Gastroesophageal sphincter (tissue), 4 donors: ENCODE results near the gene LRRTM4. TPM values are rescaled to one million over a fixed set of nuclear protein-coding genes. Genes with fewer than 3 reads are reported as not detected.
A peak's percentile ranks its signal among the peaks of the same experiment; 100 is the strongest.

Experiments
- ATAC-seq: fragments of 150-250 bp; one replicate; pipeline ENCODE4 v1.9.1; 2016; ENCODE audit warnings: mild to moderate bottlenecking, moderate library complexity
- H3K27ac ChIP-seq, 4 donors: fragments of 200-600 bp; sonication (generic) in 3 of 4; 1 replicate in 3 of 4; 2 replicates in 1 of 4; pipeline ENCODE4 v1.5.1; 2016 to 2019
- H3K27me3 ChIP-seq: fragments of 200-600 bp; sonication (generic); one replicate; pipeline ENCODE4 v1.5.1; 2019
- H3K36me3 ChIP-seq, 2 donors: fragments of 200-600 bp; sonication (generic); one replicate each; pipeline ENCODE4 v1.5.1; 2019; ENCODE audit warnings: control low read depth in 1 of 2
- H3K4me1 ChIP-seq, 3 donors: fragments of 200-600 bp; sonication (generic); 1 replicate in 2 of 3; 2 replicates in 1 of 3; pipeline ENCODE4 v1.5.1; 2016 to 2019; ENCODE audit warnings: control low read depth in 2 of 3
- H3K4me3 ChIP-seq, 2 donors: fragments of 200-600 bp; sonication (generic); one replicate each; pipeline ENCODE4 v1.5.1; 2019; ENCODE audit warnings: mild to moderate bottlenecking in 1 of 2, moderate library complexity in 1 of 2
- H3K9me3 ChIP-seq, 3 donors: fragments of 200-600 bp; sonication (generic); one replicate each; pipeline ENCODE4 v1.5.1; 2017 to 2019; ENCODE audit warnings: control low read depth in 2 of 3
- EP300 ChIP-seq: sonication (generic); formaldehyde crosslinking; IDR thresholded peaks from one replicate; pipeline ENCODE4 v1.6.1; 2017; ENCODE audit warnings: antibody characterized with exemption, mild to moderate bottlenecking
- POLR2A ChIP-seq, 2 donors: fragments of 450-650 bp; IDR thresholded peaks; one replicate each; pipeline ENCODE4 v1.6.1; 2017; ENCODE audit warnings: antibody characterized with exemption in 2 of 2, mild to moderate bottlenecking in 2 of 2, moderate library complexity in 1 of 2
- POLR2AphosphoS5 ChIP-seq: sonication (generic); formaldehyde crosslinking; IDR thresholded peaks from one replicate; pipeline ENCODE4 v1.6.1; 2017; ENCODE audit warnings: antibody characterized with exemption
- WGBS, 2 donors: methylation state at CpG; one replicate each; pipeline ENCODE4 v1.1.5; 2018; ENCODE audit warnings: low coverage in 1 of 2; 5-methylcytosine and 5-hydroxymethylcytosine counted together
- total RNA-seq, 4 donors: library from RNA; depleted of rRNA; stranded (reverse); fragments of >200 nt; gene quantifications; one replicate each; pipeline ENCODE4 v1.1.0, GENCODE V29; 2016
- TF ChIP-seq, protein P1 (sequence below), 4 experiments: fragments of 200-600 bp in 2 of 4; fragments of 450-650 bp in 2 of 4; sonication (generic) in 1 of 4; IDR thresholded peaks; one replicate each; pipeline ENCODE4 v1.5.1; 2017 to 2019; ENCODE audit warnings: antibody characterized with exemption in 4 of 4, mild to moderate bottlenecking in 2 of 4, moderate library complexity in 2 of 4

The LRRTM4 gene
- total RNA-seq, 4 donors from 2014 or later = 0.12 to 0.30 (median 0.27) TPM; not detected in 1

DNA sequence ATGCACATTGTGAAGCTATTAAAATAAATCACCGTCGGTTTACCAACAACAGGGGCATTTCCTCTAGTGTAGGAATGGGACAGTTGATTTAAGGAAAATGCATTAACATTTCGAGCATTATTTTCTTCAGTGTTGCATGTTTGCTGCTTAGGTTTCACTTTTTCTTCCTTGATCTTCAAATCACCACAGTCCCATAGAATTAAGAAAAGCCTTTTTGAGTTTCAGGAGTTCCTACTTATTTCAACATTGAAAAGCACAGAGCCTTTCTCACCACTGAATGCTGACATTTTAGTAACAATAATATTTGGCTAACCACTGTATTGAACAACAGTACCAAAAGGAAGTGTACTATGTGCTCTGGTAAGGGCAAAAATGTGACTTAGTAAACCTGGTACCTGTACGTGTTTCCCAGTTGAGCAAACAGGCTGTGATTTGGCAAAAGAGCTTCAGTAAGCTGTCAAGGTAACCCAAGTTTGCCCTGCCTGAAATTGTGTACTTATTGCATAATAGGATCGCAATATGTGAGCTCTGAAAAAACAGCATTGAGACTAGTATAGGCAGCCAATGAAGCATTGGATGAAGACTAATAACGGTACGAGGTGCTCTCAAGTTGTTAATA, 2.2 kb downstream of the LRRTM4 start:
- no peak for TF ChIP-seq POLR2A (IDR thresholded peaks at IDR 0.05)
- no peak for TF ChIP-seq EP300
- TF ChIP-seq, protein P1, sequence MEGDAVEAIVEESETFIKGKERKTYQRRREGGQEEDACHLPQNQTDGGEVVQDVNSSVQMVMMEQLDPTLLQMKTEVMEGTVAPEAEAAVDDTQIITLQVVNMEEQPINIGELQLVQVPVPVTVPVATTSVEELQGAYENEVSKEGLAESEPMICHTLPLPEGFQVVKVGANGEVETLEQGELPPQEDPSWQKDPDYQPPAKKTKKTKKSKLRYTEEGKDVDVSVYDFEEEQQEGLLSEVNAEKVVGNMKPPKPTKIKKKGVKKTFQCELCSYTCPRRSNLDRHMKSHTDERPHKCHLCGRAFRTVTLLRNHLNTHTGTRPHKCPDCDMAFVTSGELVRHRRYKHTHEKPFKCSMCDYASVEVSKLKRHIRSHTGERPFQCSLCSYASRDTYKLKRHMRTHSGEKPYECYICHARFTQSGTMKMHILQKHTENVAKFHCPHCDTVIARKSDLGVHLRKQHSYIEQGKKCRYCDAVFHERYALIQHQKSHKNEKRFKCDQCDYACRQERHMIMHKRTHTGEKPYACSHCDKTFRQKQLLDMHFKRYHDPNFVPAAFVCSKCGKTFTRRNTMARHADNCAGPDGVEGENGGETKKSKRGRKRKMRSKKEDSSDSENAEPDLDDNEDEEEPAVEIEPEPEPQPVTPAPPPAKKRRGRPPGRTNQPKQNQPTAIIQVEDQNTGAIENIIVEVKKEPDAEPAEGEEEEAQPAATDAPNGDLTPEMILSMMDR (IDR thresholded peaks at IDR 0.05) = no peak
- no peak for TF ChIP-seq POLR2AphosphoS5
- H3K27me3 ChIP-seq = peaks cover 22% of the 10 kb centered on the region
- H3K36me3 ChIP-seq = no peaks in the 10 kb centered on the region
- WGBS, 2 donors = 63 to 74% methylated on average over 5 to 7 of the region's 7 CpGs
- H3K4me3 ChIP-seq = peak overlapping the region in 1 of 2 donors; percentile 22
- no peaks in the 10 kb centered on the region for H3K4me1 ChIP-seq
- no peak for ATAC-seq
- H3K9me3 ChIP-seq = no peaks in the 10 kb centered on the region
- peak overlapping the region in 2 of 4 donors; percentile 18 to 19 for H3K27ac ChIP-seq

DNA sequence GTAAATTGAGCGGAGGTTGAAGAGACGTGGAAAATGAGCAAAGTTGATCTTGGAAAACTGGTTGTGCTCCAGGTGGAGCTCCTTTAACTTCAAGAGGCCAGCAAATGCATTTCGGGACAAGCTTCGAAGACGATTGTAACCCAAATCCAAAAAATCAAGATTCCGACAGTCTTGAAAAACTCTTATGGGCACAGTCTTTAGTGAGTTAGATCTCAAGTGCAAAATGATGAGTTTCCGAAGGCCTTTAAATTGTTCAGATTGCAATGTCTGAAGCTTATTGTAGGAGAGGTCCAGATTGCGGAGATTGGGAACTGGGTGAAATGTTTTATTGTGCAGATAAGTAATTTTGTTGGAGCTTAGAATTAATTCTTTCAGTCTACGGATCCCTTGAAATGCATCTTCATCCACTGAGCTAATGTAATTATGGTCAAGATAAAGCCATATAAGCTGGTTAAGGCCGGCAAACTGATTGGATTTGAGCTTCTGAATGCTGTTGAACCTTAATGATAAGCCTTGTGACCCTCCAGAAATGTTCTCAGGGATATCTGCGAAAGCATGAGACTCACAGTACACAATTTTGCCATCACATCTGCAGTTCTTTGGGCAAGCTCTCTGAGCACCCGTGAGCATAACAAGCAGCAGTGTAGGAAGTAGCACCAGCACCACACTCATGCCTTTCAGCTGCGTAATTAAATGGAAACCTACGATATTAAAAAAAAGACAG, 2.9 kb downstream of the LRRTM4 start:
- no peak for TF ChIP-seq POLR2AphosphoS5
- TF ChIP-seq EP300 = no peak
- TF ChIP-seq, protein P1 (IDR thresholded peaks at IDR 0.05) = no peak
- Histone ChIP-seq H3K36me3 (no peaks in the 10 kb centered on the region), H3K27ac (peak overlapping the region in 2 of 4 donors; percentile 5 to 18), H3K4me1 (no peaks in the 10 kb centered on the region), H3K4me3 (peak overlapping the region in 1 of 2 donors; percentile 22), H3K9me3 (no peaks in the 10 kb centered on the region), H3K27me3 (peaks cover 22% of the 10 kb centered on the region)
- 72 to 77% methylated on average over 6 to 13 of the region's 14 CpGs for WGBS, 2 donors
- no peak for ATAC-seq

DNA sequence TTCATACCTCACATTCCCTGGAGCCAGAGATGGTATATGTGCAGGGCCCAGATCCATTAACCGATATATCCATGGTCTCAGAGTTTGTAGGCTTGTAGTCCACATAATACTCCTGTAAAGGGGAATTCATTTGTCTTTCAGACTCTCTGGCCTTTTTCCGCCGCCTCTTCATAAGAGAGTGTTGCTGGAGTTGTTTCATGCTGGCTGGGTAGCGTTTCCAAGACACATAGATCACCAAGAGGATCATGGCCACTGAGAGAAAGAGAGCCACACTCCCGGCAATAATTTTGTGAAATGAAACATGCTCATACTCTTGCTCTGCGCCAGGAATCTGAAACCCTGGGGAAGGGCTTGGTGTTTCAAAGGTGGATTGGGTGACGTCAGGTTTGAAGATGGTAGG, 3.9 kb downstream of the LRRTM4 start:
- H3K4me3 ChIP-seq = no peak overlapping the region
- TF ChIP-seq POLR2AphosphoS5 (no peak), POLR2A (IDR thresholded peaks at IDR 0.05) (no peak), EP300 (no peak)
- TF ChIP-seq, protein P1 (IDR thresholded peaks at IDR 0.05) = no peak
- H3K27ac ChIP-seq = no peak overlapping the region
- no peaks in the 10 kb centered on the region for H3K9me3 ChIP-seq
- peaks cover 20% of the 10 kb centered on the region for H3K27me3 ChIP-seq
- WGBS, 2 donors = 47 to 88% methylated on average over 2 to 5 of the region's 7 CpGs
- ATAC-seq = no peak
- no peaks in the 10 kb centered on the region for H3K4me1 ChIP-seq
- H3K36me3 ChIP-seq = no peaks in the 10 kb centered on the region

DNA sequence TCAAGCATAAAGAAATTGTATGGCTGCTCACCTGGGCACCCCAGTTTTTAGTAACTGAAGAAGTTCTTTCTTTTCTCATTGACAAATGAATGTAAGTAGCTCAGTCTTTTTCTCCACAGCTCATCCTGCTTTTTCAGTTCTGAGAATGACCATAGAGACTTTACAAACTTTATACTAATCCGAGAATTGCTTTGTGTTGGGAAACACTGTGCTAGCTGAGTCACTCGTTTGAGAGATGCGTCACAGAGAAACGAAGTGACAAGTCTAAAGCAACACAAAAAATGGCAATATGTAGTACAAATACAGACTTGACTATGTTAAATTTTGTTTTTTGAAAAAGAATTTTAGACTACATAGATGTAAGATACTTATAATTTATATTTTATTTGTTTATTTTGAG, 9.0 kb downstream of the LRRTM4 start:
- H3K4me3 ChIP-seq = no peak overlapping the region
- H3K27ac ChIP-seq = no peak overlapping the region
- 69 to 78% methylated on average over 4 of the region's 4 CpGs for WGBS, 2 donors

More for the DNA sequence above, 9.0 kb downstream of the LRRTM4 start:
- no peak for ATAC-seq
- Histone ChIP-seq H3K4me1 (no peaks in the 10 kb centered on the region), H3K36me3 (no peaks in the 10 kb centered on the region), H3K9me3 (no peaks in the 10 kb centered on the region), H3K27me3 (no peaks in the 10 kb centered on the region)
- TF ChIP-seq POLR2A (IDR thresholded peaks at IDR 0.05) = no peak
- TF ChIP-seq, protein P1 (IDR thresholded peaks at IDR 0.05) = no peak
- no peak for TF ChIP-seq POLR2AphosphoS5
- no peak for TF ChIP-seq EP300
